Measurements from ENCODE around the gene ACADSB. TPM values are rescaled to one million over a fixed set of nuclear protein-coding genes. Genes with fewer than 3 reads are reported as not detected.

Gene ACADSB
- total RNA-seq, 3 donors from 2014 or later: 34.8 to 48.9 (median 38.2) TPM

GRCh38 chr10:123101872-123102271, 93.1 kb downstream of the ACADSB start:
- peak in 2 of 3 donors; percentile 32 to 39 for DNase-seq
- H3K9me3 ChIP-seq: no peaks in the 10 kb centered on the region

GRCh38 chr10:123102673-123103072, 93.9 kb downstream of the ACADSB start:
- H3K4me1 ChIP-seq (ENCODE audit: low read depth): no peaks in the 10 kb centered on the region
- intact Hi-C loops (cut with DNase I, micrococcal nuclease): no loop called here
- ATAC-seq: no peak
- no peaks in the 10 kb centered on the region for H3K9me3 ChIP-seq
- H3K4me3 ChIP-seq: no peak overlapping the region
- H3K36me3 ChIP-seq (ENCODE audit: low read depth): no peaks in the 10 kb centered on the region
- no peak for DNase-seq
- TF ChIP-seq, protein P1, sequence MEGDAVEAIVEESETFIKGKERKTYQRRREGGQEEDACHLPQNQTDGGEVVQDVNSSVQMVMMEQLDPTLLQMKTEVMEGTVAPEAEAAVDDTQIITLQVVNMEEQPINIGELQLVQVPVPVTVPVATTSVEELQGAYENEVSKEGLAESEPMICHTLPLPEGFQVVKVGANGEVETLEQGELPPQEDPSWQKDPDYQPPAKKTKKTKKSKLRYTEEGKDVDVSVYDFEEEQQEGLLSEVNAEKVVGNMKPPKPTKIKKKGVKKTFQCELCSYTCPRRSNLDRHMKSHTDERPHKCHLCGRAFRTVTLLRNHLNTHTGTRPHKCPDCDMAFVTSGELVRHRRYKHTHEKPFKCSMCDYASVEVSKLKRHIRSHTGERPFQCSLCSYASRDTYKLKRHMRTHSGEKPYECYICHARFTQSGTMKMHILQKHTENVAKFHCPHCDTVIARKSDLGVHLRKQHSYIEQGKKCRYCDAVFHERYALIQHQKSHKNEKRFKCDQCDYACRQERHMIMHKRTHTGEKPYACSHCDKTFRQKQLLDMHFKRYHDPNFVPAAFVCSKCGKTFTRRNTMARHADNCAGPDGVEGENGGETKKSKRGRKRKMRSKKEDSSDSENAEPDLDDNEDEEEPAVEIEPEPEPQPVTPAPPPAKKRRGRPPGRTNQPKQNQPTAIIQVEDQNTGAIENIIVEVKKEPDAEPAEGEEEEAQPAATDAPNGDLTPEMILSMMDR (IDR thresholded peaks at IDR 0.05): no peak

More at GRCh38 chr10:123101872-123102271, 93.1 kb downstream of the ACADSB start:
- TF ChIP-seq, protein P1 (IDR thresholded peaks at IDR 0.05): no peak
- H3K4me3 ChIP-seq: no peak overlapping the region
- no peaks in the 10 kb centered on the region for H3K36me3 ChIP-seq (ENCODE audit: low read depth)
- intact Hi-C loops (cut with DNase I, micrococcal nuclease): no loop called here
- ATAC-seq: peak; percentile 63
- no peaks in the 10 kb centered on the region for H3K4me1 ChIP-seq (ENCODE audit: low read depth)

GRCh38 chr10:123103944-123104343, 95.1 kb downstream of the ACADSB start:
- Histone ChIP-seq H3K4me1 (ENCODE audit: low read depth) (no peaks in the 10 kb centered on the region), H3K9me3 (no peaks in the 10 kb centered on the region), H3K36me3 (ENCODE audit: low read depth) (no peaks in the 10 kb centered on the region), H3K4me3 (no peak overlapping the region)
- TF ChIP-seq, protein P1 (IDR thresholded peaks at IDR 0.05): no peak
- intact Hi-C loops (cut with DNase I, micrococcal nuclease): no loop called here
- DNase-seq (peak in 2 of 3 donors; percentile 28 to 43), ATAC-seq (peak; percentile 75)

Other genes with a start within 250 kb of the ACADSB start
- gene CUZD1, start 163.1 kb upstream of the ACADSB start, total RNA-seq: 1 to 10 TPM in 1 of 3 donors, under 1 TPM in 2; 0.47 to 1.1 (median 0.72) TPM
- 1 to 10 TPM; 2.6 to 4.9 (median 4.7) TPM for gene FAM24B, start 129.4 kb upstream of the ACADSB start, total RNA-seq
- not detected for gene FAM24A, start 98.4 kb upstream of the ACADSB start, total RNA-seq
- 1 to 10 TPM; 5.0 to 7.4 (median 6.4) TPM for gene C10orf88, start 54.8 kb upstream of the ACADSB start, total RNA-seq
- gene PSTK, start 28.6 kb upstream of the ACADSB start, total RNA-seq: 1 to 10 TPM; 2.0 to 4.2 (median 3.1) TPM
- gene IKZF5, start 211 bp upstream of the ACADSB start, total RNA-seq: 10 to 100 TPM; 10.8 to 15.3 (median 13.4) TPM
- gene HMX3, start 127.0 kb downstream of the ACADSB start, total RNA-seq: 1 to 10 TPM in 1 of 3 donors, under 1 TPM in 1, not detected in 1; 0.92 to 1.4 TPM
- under 1 TPM; 0.17 to 0.25 (median 0.24) TPM for gene HMX2, start 139.1 kb downstream of the ACADSB start, total RNA-seq
- 10 to 100 TPM; 65.0 to 81.1 (median 68.4) TPM for gene BUB3, start 145.4 kb downstream of the ACADSB start, total RNA-seq